Stimulated activated CD8-positive, alpha-beta memory T cell treated with anti-CD3 and anti-CD28 coated beads, Interleukin-15, amount 100 ng/mL, for 24 hours (primary cell): Measurements from ENCODE around the gene SLC7A6OS.
A peak's percentile ranks its signal among the peaks of the same experiment; 100 is the strongest.

Experiments
- DNase-seq: peaks from one replicate; pipeline ENCODE4 v3.0.0-alpha.2; 2020; ENCODE audit warnings: low read depth

The SLC7A6OS gene

GRCh38 chr16:68310774-68311511 is at the start of gene SLC7A6OS, which contains the start of gene PRMT7:
TSS of gene SLC7A6OS (minus strand) at chr16:68310946. CDS start at chr16:68310926, 20 bp downstream.
TSS of gene PRMT7 (plus strand) at chr16:68311019. CDS start at chr16:68315980, 4,961 bp downstream.
- peak; percentile 76 for DNase-seq

DNA sequence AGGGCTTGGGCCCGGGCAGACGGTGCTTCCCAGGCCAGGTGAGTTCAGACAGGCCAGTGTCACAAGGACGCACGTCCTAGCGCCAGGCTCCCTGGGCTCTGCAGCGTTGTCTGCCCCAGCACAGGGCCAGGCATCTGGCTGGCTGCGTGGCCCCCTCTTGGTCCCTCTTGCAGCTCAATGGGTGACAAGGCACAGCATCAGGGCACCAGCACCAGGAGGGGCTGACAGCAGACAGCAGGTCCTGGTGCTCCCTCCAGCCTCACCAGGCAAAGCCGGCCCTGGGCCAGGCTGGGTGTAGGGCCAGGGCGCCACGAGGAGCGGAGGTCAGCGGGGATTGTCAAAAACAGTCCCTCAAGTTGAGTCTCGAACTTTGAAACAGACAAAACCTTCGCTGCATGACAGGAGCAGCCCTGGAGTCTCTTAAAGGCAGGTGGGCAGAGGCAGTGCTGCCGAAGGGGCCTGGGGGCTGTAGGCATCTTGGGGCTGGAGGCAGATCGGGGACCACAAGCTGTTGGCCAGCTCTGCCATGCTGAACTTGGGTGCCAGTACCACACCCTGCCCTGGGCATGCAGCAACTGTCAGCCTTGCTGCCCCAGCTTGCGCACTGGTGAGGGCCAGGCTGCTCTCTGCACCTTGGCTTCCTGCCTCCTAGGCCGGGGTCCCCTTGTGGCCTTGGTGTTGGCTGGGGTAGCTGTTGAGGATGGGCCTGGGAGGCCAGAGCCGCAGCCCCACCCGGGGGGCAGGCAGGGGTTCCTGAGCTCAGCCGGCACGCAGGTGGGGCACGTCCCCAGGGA is 48.8 kb upstream of the SLC7A6OS start:
- DNase-seq, result no peak

GRCh38 chr16:68358951-68359350 is 48.2 kb upstream of the SLC7A6OS start:
- DNase-seq, result no peak

DNA sequence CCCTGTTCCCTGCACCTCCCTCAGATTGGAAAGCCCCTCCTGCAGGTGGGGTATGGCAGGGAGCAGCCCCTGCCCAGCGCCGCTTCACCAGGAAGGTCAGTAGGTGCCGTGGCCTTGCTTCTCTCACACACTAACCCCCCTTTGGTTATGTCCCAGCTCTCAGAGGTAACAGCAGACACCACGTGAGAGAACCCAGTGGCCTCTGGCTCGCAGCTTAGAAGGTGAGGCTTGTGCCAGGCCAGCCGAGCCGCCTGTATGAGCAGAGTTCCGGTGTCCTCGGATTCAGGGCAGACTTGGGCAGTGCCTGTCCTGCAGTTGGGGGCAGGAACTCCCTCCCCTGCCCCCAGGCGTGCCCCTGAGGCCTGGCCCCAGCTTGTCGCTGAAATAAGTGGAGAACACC is 47.2 kb upstream of the SLC7A6OS start:
- no peak for DNase-seq

- DNase-seq, result no peak
Measured at GRCh38 chr16:68357521-68357922, 46.8 kb upstream of the SLC7A6OS start.

GRCh38 chr16:68356919-68357286 is 46.2 kb upstream of the SLC7A6OS start:
- no peak for DNase-seq

- DNase-seq, result no peak
Measured at GRCh38 chr16:68356249-68356918, 45.6 kb upstream of the SLC7A6OS start.

DNA sequence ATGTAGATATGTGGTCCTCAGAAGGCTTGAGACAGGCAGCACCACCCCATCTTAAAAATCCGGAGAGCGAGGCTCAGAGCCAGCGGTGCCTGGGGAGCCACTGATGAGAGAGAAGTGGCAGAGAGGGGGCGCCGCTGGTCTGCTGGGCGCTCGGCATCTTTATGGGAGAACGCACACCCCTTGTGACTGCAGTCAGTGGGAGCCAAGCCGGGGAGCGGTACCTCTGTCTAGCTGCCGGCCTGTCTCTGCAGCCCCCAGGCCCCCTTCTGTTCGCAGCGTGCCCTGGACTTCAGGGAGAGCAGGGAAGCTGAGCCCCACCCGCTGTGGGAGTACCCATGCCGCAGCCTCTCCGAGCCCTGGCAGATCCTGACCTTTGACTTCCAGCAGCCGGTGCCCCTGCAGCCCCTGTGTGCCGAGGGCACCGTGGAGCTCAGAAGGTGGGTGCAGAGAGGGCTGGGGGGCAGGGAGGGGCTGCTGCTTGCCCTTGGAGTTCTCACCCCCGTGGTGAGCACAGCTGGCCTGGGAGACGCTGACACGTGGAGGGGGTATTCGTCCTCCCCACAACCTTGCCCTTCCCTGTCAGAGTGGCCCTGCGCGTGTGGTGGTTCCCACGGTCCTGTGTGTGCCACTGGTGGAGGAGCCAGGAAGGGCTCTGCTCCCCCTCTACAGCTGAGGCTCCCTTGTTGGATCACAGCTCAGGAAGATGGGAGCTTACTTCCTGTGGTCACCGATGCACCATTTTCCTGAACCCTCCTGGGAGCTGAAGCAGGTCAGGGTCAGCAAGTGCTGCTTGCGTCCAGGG is 44.9 kb upstream of the SLC7A6OS start:
- DNase-seq, result no peak

DNA sequence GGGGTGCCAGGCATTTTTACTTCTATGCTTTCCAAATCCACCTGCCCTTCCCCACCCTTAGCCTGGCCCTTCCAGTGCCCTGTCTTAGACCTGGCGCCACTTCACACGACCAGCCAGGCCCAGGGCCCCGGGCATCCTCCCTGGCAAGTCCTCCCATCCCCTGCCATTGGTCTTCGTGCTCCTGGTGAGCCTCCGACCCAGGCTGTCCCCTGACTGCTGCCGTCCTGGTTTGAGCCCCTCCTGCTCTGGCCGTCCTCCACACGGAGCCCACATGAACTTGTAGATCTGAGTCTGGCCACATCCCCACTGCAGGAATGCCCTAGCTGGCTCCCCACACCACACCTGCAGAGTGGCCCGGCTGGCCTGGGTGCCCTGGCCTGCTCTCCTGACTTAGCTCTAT is 44.1 kb upstream of the SLC7A6OS start:
- DNase-seq, result no peak

DNA sequence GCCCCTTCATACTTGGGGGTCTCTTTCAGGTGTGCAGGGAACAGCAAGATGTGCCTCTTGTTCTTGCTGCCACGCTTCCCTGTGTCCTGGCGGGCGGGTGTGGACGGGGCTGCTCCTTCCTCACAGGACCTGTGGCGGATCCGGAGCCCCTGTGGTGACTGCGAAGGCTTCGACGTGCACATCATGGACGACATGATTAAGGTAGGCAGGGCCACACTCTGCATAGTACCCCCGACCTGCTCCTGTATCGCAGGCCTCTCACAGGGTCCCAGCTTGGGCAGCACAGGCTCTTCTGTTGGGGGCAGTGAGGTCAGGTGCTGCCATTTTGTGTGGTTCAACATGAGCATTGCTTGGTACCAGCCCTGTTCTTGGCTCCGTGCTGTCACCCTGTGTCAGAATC is 42.6 kb upstream of the SLC7A6OS start:
- DNase-seq, result no peak

- DNase-seq, result no peak
Measured at GRCh38 chr16:68351991-68352431, 41.3 kb upstream of the SLC7A6OS start.

DNA sequence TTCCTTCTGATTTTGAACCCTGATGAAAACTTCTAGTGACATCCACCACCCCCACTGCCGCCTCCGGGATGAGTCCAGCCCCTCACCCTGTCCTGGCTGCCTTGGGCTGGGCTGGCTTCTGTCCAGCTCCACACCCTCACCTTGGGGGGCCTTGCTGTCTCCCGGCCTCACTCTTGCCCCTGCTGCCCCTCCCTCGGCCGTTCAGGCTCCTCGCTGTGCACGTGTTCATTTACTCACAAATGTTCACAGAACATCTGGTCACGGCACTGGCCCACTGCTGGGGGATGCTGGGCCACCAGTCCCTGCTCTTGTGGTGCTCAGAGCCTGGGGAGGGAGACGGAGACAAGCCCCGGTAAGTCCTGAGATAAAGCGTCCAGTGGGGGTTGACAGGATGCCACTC is 40.7 kb upstream of the SLC7A6OS start:
- DNase-seq, result no peak

DNA sequence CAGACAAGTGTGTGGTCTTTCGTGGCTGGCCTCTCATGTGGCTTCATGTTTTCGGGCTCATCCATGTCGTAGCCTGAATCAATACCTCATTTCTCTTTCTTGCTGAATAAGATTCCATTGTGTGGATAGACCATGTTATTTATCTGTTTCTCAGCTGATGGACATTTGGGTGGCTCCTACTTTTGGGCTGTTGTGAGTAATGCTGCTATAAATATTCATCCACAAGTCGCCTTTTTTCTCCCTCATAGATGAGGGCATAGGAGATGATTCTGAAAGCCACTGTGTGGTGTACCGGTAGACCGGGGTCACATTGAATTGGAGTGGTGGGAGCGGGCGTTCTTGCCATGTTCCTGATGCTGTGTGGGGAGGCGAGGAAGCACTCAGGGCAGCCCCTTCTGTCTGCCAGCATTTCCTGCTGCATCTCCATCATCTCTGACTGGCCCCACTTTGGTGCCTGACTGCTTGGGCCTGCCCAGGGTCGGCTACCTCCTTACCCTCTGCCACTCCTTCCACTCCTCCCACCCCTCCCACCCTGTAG is 40.1 kb upstream of the SLC7A6OS start:
- no peak for DNase-seq

DNA sequence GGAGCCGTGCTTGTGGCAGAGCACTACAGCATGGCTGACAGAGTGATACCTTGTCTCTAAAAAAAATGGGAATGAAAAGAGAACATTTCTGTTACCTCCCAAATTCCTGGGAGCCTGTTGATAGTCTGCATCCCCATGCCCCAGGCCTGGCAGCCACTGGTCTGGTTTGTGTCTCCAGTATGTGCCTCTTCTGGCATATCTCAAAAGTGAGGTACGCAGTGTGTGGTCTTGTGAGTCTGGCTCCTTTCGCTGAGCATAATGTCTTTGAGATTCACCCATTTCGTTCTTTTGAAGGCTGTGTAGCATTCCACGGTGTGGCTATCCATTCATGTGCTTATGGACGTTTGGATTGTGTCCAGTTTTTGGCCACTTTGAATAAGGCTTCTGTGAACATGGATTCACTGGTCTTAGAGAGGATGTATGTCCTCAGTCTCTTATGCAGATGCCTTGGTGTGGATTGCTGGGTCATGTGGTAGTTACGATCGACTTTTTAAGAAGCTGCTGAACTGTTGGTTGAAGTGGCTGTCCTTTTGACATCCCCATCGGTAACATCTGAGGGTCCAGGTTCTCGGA is 39.2 kb upstream of the SLC7A6OS start:
- DNase-seq, result no peak

GRCh38 chr16:68348639-68349445 is 38.1 kb upstream of the SLC7A6OS start:
- DNase-seq, result no peak

- no peak for DNase-seq
Measured at GRCh38 chr16:68347605-68348004, 36.9 kb upstream of the SLC7A6OS start.

DNA sequence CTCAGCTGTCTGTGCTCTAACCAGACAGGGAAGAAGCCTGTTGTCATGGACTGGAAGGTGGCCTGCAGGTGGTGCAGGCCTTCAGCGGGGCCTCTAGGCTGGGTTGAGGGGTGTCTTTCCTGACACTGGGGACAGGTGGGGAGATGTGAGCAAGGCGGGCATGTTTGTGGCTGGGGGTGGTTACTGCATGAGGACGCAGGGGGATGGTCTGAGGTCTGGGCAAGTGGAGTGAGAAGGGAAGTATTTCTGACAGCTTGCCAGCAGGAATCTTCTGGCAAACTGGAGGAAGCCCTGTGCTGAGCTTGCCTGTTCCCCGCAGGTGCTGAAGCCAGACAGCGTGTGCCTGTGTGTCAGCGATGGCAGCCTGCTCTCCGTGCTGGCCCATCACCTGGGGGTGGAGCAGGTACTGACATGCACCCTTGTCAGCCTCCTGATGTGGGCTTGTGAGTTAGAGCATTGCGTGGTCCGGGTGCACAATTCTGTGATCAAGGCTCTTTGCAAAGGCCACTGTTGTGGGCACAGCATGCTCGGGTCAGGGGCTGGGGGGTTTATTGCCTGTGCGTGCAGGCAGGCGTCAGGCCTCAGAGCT is 36.2 kb upstream of the SLC7A6OS start:
- DNase-seq, result no peak

GRCh38 chr16:68345958-68346635 is 35.4 kb upstream of the SLC7A6OS start:
- DNase-seq, result no peak

GRCh38 chr16:68345351-68345810 is 34.6 kb upstream of the SLC7A6OS start:
- no peak for DNase-seq
